HG03108 (cell line): Measurements from ENCODE around the gene TMEM217.
"Not testable (repeated sequence)": the region's sequence is repeated elsewhere in the genome, so short reads cannot be mapped to it uniquely, and the experiment has no call there.

ENCODE experiments used
- ATAC-seq: cut with Tn5 transposase; IDR thresholded peaks from one replicate; pipeline ENCODE4 v1.9.1; 2021; ENCODE audit warnings: moderate library complexity; ENCODE audit not compliant: unreplicated experiment

The TMEM217 gene

DNA sequence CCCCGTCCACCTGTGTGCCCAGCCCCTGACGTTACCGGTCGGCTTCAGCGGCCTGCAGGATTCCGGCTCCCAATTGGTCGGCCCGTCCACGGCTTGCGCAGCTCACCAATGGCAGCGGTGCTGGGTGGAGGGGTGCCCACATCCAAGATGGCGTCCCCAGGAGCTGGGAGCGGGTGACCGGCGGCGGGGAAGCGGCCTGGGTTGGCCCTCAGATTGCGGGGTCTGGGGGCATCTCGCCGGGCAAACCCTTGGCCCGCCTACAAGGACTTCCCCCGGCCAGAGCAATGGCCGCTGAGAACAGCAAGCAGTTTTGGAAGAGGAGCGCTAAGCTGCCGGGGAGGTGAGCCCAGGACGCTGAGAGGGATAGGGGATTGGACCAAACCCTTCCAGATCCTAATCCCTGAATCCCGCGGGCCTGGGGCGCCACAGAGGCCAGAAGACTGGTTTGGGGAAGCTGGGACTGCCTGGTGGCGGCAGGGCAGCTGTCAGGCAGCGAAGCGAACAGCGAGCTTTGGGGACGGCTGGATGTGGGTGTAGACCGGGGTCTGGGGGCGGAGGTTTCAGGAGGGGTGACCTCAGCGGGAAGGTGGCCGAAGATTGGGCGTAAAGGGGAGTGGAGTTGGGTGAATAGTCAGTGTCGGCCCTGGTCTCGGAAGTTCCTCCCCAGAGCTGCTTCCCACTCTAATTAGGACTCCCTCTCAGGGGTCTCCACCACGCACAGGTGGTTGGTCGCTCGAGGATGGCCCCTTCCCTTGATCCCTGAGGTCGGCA, at the start of gene TMEM217, which contains the start of gene TBC1D22B:
TMEM217 (minus strand) TSS at position 511 of the 771 bp plus-strand sequence. CDS start 39,114 bp downstream, outside the sequence.
TBC1D22B (plus strand) TSS at position 139 of the 771 bp plus-strand sequence; CDS start at position 285, 146 bp downstream.
- ATAC-seq = peak; percentile 98

DNA sequence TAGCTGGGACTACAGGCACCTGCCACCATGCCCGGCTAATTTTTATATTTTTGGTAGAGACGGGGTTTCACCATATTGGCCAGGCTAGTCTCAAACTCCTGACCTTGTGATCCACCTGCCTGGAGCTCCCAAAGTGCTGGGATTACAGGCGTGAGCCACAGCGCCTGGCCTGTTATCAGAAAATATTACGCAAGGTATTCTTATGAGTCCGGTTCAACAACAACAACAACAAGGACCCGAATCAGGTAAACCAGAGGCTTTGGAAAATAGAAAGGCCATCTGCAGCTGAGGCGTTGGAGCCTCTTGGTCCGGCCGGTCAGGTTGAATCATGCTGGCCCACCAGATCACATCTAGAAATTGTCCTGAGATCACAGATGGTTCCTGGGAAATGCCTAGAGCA, 49.5 kb upstream of the TMEM217 start:
- ATAC-seq = not testable (repeated sequence)

DNA sequence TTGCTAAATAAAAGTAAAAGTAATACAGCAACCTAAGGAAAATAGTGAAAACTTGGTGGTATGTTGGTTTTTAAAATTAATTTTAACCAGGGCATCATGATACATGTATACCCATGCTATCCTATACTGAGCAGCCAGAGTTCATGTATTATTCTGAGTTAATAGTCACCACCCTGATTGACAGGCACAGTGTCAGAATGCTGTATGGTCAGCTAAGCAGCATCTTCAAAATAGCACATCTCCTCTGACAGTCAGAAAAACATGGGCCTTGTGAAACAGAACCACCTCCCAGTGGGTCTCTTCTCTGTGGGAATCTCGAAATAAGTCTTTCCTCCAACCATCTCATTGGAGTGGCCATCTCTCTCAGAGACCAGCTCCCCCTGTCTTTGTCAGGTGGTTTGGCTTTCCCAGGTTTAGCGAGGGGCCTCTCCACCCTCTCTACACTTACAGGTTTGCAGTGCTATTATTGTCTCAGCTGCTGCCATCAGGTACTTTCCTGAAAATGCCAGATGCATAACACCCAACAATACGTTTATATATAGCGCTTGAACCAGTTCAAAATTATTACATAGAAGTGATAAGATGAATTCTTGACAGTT, 48.8 kb upstream of the TMEM217 start:
- ATAC-seq = no peak

DNA sequence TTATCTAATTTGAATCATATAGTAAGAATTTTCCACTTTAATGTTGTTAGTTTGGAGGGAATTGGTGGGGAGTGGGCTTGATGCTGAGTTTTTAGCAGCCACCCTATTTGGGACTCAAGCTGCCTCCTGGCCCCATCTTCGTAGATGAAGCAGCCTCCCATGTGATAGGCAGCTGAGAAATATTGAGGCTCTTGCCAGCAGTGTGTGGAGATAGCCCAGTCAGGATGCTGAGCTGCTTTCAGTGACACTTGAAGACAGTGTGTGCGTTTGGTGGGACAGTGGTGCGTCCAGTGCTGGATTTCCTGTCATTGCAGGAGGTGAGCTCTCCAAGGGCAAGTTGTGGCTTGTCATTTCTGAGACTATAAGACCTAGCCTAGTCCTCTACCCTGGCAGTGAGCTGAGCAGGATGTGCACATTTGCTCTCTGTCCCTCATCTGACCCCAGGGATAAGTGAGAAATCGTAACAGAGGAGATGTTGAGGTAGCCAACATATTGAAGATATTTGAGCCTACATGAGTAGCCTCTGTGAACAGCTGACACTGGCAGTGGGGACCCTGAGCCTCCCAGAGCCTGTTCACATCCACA, 48.0 kb upstream of the TMEM217 start:
- ATAC-seq = no peak

DNA sequence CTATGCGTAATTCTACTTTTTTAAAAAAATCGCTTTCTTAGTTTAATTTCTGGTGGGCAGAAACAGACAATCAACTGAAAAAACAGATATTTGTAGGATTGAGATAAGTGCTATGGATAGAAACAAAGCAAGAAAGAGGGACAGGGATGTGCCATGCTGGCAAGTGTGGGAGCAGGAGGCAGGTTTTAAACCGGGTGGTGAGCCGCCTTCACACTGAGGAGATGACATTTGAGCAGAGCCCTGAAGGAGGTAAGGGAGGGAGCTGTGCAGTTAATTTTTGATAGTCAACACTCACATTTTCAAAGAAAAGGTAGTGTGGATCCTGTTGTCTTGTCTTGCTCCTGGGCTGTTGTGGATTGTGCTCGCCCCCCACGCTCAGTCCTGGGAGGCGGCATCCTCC, 46.8 kb upstream of the TMEM217 start:
- ATAC-seq = no peak

DNA sequence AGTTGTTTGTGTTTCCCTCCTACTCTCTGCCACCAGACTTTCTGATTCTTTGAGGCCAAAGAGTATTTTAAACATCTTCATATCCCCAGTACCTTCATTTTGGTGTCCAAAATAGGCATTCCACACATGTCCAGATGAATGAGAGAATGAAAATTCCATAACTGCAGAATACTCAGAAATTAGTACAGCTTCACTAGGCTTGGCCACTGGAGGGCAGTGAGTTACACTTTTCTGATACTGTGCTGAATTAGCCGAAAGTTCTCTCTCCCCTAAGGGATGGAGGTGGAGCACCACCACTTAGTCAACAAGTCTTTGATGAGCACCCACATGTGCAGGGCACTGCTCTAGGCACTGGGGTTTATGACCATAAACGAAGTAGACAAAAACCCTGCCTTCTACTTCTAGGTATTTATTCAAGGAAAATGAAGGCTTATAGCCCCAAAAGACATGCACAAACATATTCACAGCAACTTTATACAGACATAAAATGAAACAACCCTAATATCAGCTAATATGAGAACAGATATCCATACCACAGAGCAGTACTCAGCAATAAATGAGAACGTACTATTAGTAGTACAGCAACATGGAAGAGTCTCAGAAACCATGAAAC, 46.1 kb upstream of the TMEM217 start:
- no peak for ATAC-seq

DNA sequence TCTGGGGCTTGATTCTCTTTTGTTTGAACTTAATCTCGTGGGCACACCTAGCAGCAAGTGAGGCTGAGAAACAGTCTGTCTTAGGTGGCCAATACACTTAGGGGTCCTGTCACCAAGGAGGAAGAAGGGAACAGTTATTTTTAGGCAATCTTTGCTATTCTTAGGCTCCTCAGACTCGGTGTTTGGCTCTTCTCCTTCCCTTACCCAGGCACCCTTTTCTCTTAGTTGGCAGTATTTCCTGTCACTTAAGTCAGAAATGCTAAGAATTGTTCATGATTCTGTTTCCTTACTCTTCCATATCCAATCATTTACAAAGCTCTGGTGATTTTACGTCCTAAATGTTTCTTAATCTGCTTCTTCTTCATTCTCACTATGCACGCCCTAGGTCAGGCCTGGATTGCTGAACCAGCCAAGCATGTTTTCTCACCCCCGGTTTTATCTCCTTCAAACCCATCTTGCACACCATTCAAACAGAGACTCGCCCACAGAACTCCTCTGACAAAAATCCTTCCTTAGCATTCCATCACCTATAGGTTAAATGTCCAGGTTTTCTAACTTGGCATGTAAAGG, 45.2 kb upstream of the TMEM217 start:
- ATAC-seq = no peak

DNA sequence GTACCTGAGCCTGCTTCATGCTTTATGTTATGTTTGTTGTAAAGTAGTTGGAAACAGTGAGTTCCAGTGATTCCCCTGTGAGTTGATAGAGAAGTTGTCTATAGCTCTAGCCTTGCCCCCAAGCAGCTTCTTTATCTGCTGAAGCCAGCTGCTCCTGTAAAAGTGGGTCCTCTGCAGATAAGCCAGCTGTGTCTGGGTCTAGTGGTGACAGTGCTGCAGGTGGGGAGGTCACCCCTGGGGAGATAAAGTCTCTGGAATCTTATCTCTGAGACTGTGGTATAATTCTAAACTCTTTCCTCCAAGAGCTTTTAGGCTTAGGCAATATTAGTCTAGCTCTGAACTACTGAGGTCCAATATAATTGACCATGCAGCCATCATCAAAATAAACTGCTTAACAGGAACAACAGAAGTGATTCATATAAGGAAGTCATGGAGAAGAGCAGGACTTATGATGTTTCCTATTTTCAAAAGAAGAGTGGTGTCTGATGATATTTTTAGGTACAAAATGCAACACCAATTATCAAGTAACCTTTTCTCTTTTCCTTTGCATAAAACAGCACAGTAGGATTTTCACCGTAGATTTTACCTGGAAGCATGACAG, 44.2 kb upstream of the TMEM217 start:
- no peak for ATAC-seq

DNA sequence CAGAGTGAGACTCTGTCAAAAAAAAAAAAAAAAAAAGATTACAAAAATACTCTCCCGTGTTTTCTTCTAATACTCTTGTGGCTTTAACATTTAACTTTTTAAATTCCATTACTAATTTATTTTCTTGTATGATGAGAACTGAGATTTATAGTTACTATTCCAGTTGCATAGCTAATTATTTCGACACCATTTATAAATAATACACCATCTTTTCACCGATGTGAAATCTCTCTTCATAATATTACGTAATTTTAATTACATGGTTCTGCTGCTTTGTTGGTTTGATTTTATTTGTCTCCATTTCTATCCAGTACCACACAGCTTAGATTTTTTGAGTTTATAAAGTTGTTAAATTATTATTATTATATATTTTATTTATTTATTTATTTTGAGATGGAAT, 42.0 kb upstream of the TMEM217 start:
- ATAC-seq = no peak

DNA sequence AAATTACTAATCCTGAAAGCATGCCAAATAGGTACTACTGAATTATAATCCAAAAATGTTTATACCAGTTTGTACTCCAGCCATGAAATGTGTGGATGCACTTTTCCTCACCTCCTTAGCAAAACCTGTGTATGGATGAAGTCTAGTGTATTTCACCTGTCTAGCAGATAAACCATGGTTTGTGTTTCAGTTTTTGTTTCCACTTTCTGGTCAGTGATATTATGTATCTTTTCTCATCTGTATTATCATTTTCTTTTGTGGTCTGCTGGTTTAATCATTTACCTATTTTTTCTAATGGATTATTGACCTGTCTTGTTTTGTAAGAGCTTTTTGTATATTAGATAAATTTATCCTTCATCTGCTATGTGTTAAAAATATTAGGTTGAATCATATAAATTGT, 41.0 kb upstream of the TMEM217 start:
- no peak for ATAC-seq

DNA sequence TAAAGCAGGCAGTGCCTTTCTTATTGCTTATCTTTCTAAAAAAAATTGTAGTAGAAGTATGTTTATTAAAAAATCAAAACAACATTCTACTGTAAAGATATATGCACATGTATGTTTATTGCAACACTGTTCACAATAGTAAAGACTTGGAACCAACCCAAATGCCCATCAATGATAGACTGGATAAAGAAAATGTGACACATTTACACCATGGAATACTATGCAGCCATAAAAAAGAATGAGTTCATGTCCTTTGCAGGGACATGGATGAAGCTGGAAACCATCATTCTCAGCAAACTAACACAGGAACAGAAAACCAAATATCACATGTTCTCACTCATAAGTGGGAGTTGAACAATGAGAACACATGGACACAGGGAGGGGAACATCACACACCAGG, 39.7 kb upstream of the TMEM217 start:
- ATAC-seq = not testable (repeated sequence)

DNA sequence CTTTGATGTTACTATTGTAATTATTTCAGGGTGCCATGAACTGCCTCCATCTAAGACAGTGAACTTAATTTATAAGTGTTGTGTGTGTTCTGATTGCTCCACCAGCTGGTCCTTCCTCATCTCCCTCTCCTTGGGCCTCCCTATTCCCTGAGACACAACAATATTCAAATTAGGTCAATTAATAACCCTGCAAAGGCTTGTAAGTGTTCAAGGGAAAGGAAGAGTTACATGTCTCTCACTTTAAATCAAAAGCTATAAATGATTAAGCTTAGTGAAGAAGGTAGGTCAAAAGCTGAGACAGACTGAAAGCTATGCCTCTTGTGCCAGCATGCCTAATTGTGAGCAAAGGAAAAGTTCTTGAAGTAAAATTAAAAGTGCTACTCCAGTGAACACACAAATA, 35.5 kb upstream of the TMEM217 start:
- ATAC-seq = no peak

DNA sequence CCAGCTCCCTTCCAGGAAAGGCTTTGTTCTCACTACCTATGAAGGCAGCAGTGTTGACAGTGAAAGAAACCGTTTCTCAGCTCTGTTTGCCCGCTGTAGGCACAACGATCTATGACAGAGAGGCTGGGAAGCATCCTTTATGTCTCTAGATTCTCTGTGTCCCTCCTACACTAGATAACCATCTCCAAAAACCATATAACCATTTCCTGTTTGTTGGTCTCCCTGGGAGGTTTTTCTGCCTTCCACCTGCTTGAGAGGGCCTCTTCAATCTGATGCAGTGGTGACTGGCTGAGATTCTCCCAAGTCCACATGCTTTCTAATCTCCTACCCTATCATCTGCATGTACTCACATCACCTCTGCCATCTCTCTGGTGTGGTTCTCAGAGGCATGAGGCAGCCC, 32.0 kb upstream of the TMEM217 start:
- no peak for ATAC-seq

DNA sequence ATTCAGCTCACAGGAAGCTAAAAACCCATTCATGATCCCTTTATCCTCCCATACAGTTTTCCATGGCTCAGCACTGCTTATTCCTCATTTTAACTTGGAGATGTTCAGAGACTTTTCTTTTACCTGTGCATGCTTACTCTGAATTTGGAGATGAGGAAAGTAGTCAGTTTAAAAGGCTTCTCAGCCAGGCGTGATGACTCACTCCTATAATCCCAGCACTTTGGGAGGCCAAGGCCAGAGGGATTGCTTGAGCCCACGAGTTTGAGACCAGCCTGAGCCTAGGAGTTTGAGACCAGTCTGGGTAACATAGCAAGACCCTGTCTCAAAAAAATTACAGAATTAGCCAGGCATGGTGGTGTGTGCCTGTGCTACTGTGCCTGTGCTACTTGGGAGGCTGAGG, 30.3 kb upstream of the TMEM217 start:
- no peak for ATAC-seq

DNA sequence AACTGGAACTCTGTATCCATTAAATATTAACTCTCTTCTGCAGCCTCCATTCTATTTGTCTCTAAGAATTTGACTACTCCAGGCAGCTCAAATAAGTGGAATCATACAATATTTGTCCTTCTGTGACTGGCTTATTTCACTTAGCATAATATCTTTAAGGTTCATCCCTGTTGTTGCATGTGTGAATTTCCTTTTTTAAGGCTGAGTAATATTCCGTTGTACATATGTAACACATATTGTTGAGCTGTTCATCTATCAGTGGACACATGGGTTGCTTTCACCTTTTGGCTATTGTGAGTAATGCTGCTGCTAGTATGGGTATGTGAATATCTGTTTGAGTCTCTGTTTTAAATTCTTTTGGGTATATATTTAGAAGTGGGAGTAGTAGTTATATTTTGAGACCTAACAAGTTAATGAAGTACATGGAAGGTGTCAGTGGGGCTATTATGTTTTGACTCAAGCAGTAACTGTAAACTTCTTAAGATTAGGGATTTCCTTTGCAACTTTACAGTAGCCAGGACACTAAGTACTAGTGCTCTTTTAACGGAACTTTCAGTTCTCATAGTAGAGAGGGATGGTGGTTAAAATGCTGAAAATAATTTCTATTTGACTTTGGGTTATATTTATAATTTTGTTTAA, 29.7 kb upstream of the TMEM217 start:
- ATAC-seq = no peak

DNA sequence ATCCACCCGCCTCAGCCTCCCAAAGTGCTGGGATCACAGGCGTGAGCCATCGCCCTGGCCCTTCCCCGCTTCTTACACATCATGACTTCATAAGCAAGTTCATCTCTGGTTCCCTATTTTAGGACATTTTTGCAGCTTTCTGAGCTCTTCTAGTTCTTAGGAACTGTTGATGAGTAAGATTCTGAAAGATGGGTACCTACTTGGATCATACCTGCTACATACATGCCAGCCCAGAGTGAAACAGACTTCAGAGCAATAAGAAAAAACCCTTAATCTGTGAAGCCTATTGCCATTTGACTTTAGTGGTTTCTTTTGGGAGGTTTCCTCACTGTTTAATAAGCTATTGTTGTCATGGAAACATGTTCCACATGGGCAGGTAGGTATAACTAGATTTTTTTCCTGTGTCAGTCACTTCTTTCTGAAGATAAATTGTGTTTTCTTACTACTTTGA, 27.9 kb upstream of the TMEM217 start:
- no peak for ATAC-seq

DNA sequence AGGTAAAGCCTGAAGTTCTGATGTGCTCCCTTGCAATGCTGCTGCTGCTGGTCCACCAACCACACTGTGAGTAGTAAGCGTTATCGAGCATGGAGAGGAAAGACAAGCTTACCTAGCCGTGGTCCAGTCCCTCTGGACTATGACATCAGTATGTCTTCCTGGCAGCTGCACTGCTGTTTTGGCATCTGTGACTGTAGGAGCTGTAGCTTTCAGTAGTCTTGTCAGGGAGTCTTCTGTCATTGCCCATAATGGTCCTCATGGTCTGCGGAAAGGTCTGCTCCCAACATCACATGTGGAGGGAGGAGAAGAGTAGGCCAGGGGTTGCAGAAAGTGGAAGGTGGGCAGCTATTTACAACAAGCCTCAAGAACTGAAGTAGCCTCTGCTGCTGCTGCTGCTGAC, 26.8 kb upstream of the TMEM217 start:
- no peak for ATAC-seq

DNA sequence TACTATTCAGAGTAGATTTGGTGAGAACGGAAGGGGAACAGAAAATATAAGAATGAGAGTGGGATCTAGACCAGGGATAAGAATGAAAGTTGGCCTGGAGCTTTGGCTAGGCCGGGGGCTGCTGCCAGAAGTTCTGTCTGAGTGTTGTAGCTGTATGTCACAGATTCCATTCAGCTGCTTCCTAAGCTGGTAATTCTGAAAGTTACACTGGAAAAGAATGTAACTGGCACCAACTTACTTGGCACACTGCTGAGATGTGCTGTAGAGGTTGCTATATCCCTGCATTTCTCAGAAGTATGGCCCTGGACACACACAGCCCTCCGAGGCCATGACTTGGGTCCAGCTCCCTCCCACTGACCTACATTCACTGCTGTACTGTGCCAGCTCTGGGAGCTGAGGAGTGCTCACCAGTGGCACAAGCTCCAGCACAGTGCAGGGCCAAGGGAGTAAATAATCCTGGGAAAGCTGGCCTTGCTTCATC, 25.8 kb upstream of the TMEM217 start:
- ATAC-seq = no peak

DNA sequence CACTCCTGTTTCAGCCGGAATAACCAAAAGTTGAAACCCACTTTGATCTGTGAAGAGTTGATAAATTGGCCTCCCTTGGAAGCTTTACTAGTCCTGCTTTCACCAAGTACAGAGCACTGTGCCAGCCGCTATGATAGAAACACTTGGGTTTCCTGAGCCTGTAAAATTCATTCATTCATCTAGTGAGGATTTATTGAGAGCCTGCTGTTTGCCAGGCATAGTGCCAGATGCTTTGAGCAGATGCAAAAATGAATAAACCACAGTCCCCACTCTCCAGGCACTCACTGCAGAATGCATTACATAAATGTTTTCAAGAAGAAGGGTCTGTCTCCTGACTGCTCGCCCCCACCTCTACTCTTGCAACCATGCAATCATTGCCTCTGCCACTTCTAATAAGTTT, 25.3 kb upstream of the TMEM217 start:
- no peak for ATAC-seq

DNA sequence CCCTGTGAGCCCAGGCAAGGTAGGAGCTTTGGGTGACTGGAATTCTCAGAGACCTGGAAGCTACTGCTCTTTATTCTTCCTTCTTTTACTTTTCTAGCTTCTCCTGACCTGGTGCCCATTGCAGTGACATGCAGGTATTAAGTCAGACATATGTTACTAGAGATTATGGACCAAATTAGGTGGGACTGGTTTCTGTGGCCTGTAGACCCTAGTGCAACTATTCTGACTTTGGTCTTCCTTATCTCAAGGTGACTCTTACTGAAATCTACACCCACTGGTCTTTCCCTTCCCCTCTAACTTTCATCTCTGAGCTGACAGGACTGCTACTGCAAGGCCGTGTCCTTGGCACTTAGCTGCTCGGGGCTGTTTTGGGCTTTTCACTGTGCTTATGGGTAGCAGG, 24.4 kb upstream of the TMEM217 start:
- no peak for ATAC-seq
